ENCODE data around the gene ZFYVE9.

ZFYVE9 gene

DNA sequence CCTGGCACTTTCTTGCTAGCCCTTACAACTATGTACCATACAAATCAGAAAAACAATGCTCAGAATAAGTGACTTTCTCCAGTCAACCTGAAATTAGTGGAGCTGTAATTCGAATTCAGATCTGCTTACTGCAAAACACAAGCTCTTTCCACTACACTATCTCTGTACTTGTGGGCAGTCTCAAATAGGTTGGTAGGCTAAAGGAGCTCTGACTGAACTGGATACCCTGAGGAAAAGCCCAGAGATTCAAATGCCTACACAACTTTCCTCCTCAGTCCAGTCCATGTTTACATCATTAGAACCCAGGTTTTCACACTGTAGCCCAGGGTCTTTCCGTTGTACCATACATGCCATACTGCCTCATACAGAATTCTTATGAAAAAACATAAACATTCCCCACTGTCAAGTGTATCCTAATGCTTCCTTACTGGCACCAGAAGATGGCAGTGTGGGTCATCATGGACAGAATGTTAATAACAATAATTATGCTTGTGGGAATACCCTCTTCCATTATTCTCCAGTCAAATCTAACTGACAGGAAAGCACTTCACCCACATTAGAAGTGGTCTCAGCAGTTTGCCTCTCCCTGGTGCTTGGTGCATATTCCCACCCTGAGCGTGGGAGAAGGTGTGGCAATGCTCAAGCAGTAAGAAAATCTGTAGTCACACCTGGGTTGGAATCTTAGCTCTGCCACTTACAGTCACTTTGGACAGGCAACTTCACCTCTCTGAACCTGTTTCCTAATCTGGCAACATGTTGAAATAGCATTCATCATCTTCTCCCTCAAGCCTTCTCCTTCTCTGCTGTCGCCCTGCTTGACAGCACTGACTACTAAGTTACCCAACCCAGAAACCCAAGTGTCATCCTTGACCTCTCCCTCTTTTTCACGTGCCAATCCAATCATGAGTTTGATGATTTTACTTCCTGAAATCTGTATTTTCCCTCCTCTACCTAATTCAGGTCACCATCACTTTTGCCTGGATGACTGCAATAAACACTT lies 14.4 kb upstream of the ZFYVE9 start:
- TF ChIP-seq FOXA1 (IDR thresholded peaks at IDR 0.05) (no peak), FOXM1 (IDR thresholded peaks at IDR 0.05; ENCODE audit: borderline replicate concordance) (no peak), TARDBP (IDR thresholded peaks at IDR 0.05) (no peak), FOXK2 (IDR thresholded peaks at IDR 0.05) (no peak), LEF1 (IDR thresholded peaks at IDR 0.05; ENCODE audit: borderline replicate concordance) (no peak), NFRKB (IDR thresholded peaks at IDR 0.05) (no peak), ZNF384 (IDR thresholded peaks at IDR 0.05) (no peak), BHLHE40 (IDR thresholded peaks at IDR 0.05; ENCODE audit: borderline replicate concordance) (no peak), SUZ12 (IDR thresholded peaks at IDR 0.05) (no peak), SP1 (IDR thresholded peaks at IDR 0.05) (no peak), HDGF (IDR thresholded peaks at IDR 0.05; ENCODE audit: borderline replicate concordance) (no peak), L3MBTL2 (conservative IDR thresholded peaks at IDR 0.05) (no peak), PKNOX1 (IDR thresholded peaks at IDR 0.05) (no peak), CTBP1 (IDR thresholded peaks at IDR 0.05; ENCODE audit: borderline replicate concordance) (no peak)
- ChIA-PET CTCF (interaction anchor here (0.6 to 2.6 kb wide), 5 partner anchors 10 to 223 kb away, joined by 3 to 15 read pairs (median 5); no protein-coding TSS in a partner anchor), POLR2A (no interaction called here)
- DNase-seq (ENCODE audit: extremely low spot score), result peak; percentile 55

- ChIA-PET POLR2A (no interaction called here), CTCF (interaction anchor here (0.6 to 1.5 kb wide), 4 partner anchors 13 to 264 kb away, joined by 3 to 5 read pairs (median 3); partner anchors contain the start of genes ORC1 and PRPF38A)
- no peak for DNase-seq (ENCODE audit: extremely low spot score)
- no peak for TF ChIP-seq FOXM1 (IDR thresholded peaks at IDR 0.05; ENCODE audit: borderline replicate concordance)
- TF ChIP-seq ELF4 (IDR thresholded peaks at IDR 0.05), result no peak
- no peak for TF ChIP-seq CTBP1 (IDR thresholded peaks at IDR 0.05; ENCODE audit: borderline replicate concordance)
- TF ChIP-seq LEF1 (IDR thresholded peaks at IDR 0.05; ENCODE audit: borderline replicate concordance), result no peak
- TF ChIP-seq FOXK2 (IDR thresholded peaks at IDR 0.05), result no peak
- TF ChIP-seq PKNOX1 (IDR thresholded peaks at IDR 0.05), result no peak
- no peak for TF ChIP-seq BHLHE40 (IDR thresholded peaks at IDR 0.05; ENCODE audit: borderline replicate concordance)
- no peak for TF ChIP-seq ARNT (IDR thresholded peaks at IDR 0.05)
- TF ChIP-seq TARDBP (IDR thresholded peaks at IDR 0.05), result no peak
- TF ChIP-seq ZNF384 (IDR thresholded peaks at IDR 0.05), result no peak
- TF ChIP-seq SUZ12 (IDR thresholded peaks at IDR 0.05), result no peak
- no peak for TF ChIP-seq FOXA1 (IDR thresholded peaks at IDR 0.05)
- no peak for TF ChIP-seq L3MBTL2 (conservative IDR thresholded peaks at IDR 0.05)
- no peak for TF ChIP-seq HDGF (IDR thresholded peaks at IDR 0.05; ENCODE audit: borderline replicate concordance)
- no peak for TF ChIP-seq NFRKB (IDR thresholded peaks at IDR 0.05)
Measured at GRCh38 chr1:52139817-52140540, 1.9 kb upstream of the ZFYVE9 start.

DNA sequence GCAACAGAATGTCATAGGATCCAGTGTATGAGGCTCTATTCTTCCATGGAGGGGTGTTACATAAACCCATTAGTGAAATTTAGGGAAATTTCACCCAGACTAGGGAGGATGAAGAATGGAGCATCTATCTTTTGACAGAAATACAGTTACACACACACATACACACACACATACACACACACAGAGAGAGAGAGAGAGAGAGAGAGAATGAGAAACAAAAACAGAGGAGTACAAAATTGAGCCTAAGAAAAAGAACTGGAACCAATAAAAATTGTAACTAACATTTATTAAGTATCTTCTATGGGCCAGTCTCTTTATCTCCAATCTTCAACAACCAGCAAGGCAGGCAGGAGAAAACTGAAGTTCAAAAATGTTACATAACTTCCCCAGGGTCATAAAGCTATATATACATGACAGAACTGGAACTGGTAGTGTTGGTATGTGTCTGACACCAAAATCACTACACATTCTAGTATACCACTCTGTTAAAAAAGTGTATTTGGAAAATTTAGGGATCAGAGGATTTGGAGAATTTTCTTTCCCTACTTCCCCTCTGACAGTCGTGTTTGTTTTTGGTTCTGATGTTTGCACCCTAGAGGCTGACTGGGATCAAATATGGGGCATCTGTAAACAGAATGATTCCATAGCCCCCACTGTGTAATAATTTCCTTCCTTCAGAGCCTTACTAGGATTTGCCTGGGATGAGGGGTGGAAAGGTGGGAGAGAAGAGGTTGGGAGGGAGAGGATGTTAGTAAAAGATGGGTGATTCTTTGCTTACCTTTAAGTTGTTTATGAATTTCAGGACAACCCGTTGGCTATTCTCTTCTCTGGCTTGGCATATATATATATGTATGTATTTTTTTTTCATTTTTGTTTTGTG lies 1.0 kb upstream of the ZFYVE9 start:
- POLR2A ChIA-PET, result no interaction called here
- CTCF ChIA-PET, result interaction anchor here (0.7 to 1.2 kb wide), 2 partner anchors 107 to 426 kb away, joined by 3 read pairs; no protein-coding TSS in a partner anchor
- TF ChIP-seq ARNT (IDR thresholded peaks at IDR 0.05), result no peak
- TF ChIP-seq HDGF (IDR thresholded peaks at IDR 0.05; ENCODE audit: borderline replicate concordance), result no peak
- TF ChIP-seq LEF1 (IDR thresholded peaks at IDR 0.05; ENCODE audit: borderline replicate concordance), result no peak
- TF ChIP-seq SP1 (IDR thresholded peaks at IDR 0.05), result no peak
- TF ChIP-seq BHLHE40 (IDR thresholded peaks at IDR 0.05; ENCODE audit: borderline replicate concordance), result no peak
- no peak for TF ChIP-seq FOXK2 (IDR thresholded peaks at IDR 0.05)
- TF ChIP-seq NFRKB (IDR thresholded peaks at IDR 0.05), result no peak
- no peak for TF ChIP-seq SUZ12 (IDR thresholded peaks at IDR 0.05)
- no peak for DNase-seq (ENCODE audit: extremely low spot score)

- no peak for TF ChIP-seq ARNT (IDR thresholded peaks at IDR 0.05)
- TF ChIP-seq HDGF (IDR thresholded peaks at IDR 0.05; ENCODE audit: borderline replicate concordance), result no peak
- TF ChIP-seq FOXK2 (IDR thresholded peaks at IDR 0.05), result no peak
- TF ChIP-seq CTBP1 (IDR thresholded peaks at IDR 0.05; ENCODE audit: borderline replicate concordance), result no peak
- no peak for TF ChIP-seq ELF4 (IDR thresholded peaks at IDR 0.05)
- no peak for TF ChIP-seq SP1 (IDR thresholded peaks at IDR 0.05)
- TF ChIP-seq SUZ12 (IDR thresholded peaks at IDR 0.05), result no peak
- DNase-seq (ENCODE audit: extremely low spot score), result peak; percentile 39
- ChIA-PET CTCF (interaction anchor here (0.6 kb wide), 1 partner anchor 155 kb away, joined by 7 read pairs; no protein-coding TSS in a partner anchor), POLR2A (interaction anchor here (0.6 to 1.5 kb wide), 5 partner anchors 9 to 155 kb away, joined by 3 to 4 read pairs (median 3); partner anchors contain the start of gene TXNDC12)
Measured at GRCh38 chr1:52142220-52143183, 613 bp downstream of the ZFYVE9 start.
